Measurements from ENCODE around the gene ANKRD55.
"Not testable (repeated sequence)": the region's sequence is repeated elsewhere in the genome, so short reads cannot be mapped to it uniquely, and the experiment has no call there.

DNA sequence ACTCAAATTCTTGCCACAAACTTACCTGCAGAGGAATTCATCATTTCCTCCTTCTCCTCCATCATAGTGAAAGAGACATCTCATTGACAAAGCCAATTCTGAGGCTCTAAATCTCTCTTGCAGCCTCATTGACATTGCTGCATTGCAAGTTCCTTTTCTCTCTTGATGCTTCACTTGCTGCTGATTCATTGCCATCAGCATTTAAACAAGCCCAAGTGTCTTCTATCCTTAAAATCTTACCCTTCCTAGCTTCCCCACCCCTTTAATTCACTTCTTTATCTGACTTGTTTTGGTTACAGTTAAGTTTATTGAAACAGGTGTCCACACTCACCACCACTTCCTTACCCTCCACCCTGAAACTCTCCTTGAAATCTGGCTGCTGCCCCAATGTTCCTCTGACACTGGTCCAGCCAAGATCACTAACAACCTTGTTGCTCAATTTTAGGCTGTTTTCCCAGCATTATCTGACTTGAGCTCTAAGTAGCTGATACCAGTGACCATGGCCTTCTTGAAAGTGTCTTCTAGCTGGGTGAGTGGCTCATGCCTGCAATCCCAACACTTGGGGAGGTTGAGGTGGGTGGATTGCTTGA lies 152.0 kb downstream of the ANKRD55 start:
- TF ChIP-seq, protein P1, sequence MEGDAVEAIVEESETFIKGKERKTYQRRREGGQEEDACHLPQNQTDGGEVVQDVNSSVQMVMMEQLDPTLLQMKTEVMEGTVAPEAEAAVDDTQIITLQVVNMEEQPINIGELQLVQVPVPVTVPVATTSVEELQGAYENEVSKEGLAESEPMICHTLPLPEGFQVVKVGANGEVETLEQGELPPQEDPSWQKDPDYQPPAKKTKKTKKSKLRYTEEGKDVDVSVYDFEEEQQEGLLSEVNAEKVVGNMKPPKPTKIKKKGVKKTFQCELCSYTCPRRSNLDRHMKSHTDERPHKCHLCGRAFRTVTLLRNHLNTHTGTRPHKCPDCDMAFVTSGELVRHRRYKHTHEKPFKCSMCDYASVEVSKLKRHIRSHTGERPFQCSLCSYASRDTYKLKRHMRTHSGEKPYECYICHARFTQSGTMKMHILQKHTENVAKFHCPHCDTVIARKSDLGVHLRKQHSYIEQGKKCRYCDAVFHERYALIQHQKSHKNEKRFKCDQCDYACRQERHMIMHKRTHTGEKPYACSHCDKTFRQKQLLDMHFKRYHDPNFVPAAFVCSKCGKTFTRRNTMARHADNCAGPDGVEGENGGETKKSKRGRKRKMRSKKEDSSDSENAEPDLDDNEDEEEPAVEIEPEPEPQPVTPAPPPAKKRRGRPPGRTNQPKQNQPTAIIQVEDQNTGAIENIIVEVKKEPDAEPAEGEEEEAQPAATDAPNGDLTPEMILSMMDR (IDR thresholded peaks at IDR 0.05; ENCODE audit: low read depth, low read length, missing input control): not testable (repeated sequence)
- TF ChIP-seq, protein P2, sequence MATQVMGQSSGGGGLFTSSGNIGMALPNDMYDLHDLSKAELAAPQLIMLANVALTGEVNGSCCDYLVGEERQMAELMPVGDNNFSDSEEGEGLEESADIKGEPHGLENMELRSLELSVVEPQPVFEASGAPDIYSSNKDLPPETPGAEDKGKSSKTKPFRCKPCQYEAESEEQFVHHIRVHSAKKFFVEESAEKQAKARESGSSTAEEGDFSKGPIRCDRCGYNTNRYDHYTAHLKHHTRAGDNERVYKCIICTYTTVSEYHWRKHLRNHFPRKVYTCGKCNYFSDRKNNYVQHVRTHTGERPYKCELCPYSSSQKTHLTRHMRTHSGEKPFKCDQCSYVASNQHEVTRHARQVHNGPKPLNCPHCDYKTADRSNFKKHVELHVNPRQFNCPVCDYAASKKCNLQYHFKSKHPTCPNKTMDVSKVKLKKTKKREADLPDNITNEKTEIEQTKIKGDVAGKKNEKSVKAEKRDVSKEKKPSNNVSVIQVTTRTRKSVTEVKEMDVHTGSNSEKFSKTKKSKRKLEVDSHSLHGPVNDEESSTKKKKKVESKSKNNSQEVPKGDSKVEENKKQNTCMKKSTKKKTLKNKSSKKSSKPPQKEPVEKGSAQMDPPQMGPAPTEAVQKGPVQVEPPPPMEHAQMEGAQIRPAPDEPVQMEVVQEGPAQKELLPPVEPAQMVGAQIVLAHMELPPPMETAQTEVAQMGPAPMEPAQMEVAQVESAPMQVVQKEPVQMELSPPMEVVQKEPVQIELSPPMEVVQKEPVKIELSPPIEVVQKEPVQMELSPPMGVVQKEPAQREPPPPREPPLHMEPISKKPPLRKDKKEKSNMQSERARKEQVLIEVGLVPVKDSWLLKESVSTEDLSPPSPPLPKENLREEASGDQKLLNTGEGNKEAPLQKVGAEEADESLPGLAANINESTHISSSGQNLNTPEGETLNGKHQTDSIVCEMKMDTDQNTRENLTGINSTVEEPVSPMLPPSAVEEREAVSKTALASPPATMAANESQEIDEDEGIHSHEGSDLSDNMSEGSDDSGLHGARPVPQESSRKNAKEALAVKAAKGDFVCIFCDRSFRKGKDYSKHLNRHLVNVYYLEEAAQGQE (IDR thresholded peaks at IDR 0.05): not testable (repeated sequence)
- TF ChIP-seq HNF4A (conservative IDR thresholded peaks at IDR 0.05); RAD21 (IDR thresholded peaks at IDR 0.05); YY1 (IDR thresholded peaks at IDR 0.05); TAF1 (conservative IDR thresholded peaks at IDR 0.05); JUND (IDR thresholded peaks at IDR 0.05); SP1 (IDR thresholded peaks at IDR 0.05); FOXA1 (IDR thresholded peaks at IDR 0.05): not testable (repeated sequence)
- TF ChIP-seq, protein P3, sequence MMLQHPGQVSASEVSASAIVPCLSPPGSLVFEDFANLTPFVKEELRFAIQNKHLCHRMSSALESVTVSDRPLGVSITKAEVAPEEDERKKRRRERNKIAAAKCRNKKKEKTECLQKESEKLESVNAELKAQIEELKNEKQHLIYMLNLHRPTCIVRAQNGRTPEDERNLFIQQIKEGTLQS (IDR thresholded peaks at IDR 0.05): not testable (repeated sequence)
- TF ChIP-seq, protein P4, sequence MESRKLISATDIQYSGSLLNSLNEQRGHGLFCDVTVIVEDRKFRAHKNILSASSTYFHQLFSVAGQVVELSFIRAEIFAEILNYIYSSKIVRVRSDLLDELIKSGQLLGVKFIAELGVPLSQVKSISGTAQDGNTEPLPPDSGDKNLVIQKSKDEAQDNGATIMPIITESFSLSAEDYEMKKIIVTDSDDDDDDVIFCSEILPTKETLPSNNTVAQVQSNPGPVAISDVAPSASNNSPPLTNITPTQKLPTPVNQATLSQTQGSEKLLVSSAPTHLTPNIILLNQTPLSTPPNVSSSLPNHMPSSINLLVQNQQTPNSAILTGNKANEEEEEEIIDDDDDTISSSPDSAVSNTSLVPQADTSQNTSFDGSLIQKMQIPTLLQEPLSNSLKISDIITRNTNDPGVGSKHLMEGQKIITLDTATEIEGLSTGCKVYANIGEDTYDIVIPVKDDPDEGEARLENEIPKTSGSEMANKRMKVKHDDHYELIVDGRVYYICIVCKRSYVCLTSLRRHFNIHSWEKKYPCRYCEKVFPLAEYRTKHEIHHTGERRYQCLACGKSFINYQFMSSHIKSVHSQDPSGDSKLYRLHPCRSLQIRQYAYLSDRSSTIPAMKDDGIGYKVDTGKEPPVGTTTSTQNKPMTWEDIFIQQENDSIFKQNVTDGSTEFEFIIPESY (IDR thresholded peaks at IDR 0.05): not testable (repeated sequence)
- TF ChIP-seq, protein P5, sequence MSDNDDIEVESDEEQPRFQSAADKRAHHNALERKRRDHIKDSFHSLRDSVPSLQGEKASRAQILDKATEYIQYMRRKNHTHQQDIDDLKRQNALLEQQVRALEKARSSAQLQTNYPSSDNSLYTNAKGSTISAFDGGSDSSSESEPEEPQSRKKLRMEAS (IDR thresholded peaks at IDR 0.05): not testable (repeated sequence)
